K562 (cell line): ENCODE results near the gene KCP. TPM values are rescaled to one million over a fixed set of nuclear protein-coding genes. Genes with fewer than 3 reads are reported as not detected.

ENCODE experiments used
- ATF1 ChIP-seq, 2 experiments: fragments of 450-650 bp in 1 of 2; IDR thresholded peaks; 2 replicates each; pipeline ENCODE4 v1.6.1; 2016; ENCODE audit warnings: missing compliant biosample characterization in 1 of 2, missing genetic modification characterization in 1 of 2
- FOXA3 ChIP-seq, 2 experiments: fragments of 450-650 bp in 1 of 2; sonication (generic) in 1 of 2; formaldehyde crosslinking; IDR thresholded peaks in 1 of 2; conservative IDR thresholded peaks in 1 of 2; 2 replicates each; pipeline versions ENCODE4 v1.4.0 to v1.8.0; 2020 to 2022; ENCODE audit warnings: mild to moderate bottlenecking in 2 of 2, missing genetic modification reagents in 1 of 2
- HNRNPH1 ChIP-seq: fragments of 200-400 bp; formaldehyde crosslinking; optimal IDR thresholded peaks from 2 replicates; pipeline ENCODE3; 2017; ENCODE audit warnings: low read depth, mild to moderate bottlenecking, low read length, moderate library complexity
- KLF10 ChIP-seq: fragments of 250-450 bp; sonication (Bioruptor Pico); IDR thresholded peaks from 2 replicates; pipeline ENCODE4 v1.6.1; 2021; ENCODE audit warnings: matching md5 sums
- PHB ChIP-seq: fragments of 250-450 bp; sonication (Bioruptor Pico); IDR thresholded peaks from 2 replicates; pipeline ENCODE4 v1.5.0; 2021
- PHF21A ChIP-seq: fragments of 450-650 bp; IDR thresholded peaks from 2 replicates; pipeline ENCODE4 v1.6.1; 2017; ENCODE audit warnings: low read depth, borderline replicate concordance
- ZBTB11 ChIP-seq, 3 experiments: fragments of 200-800 bp in 1 of 3; fragments of 250-450 bp in 1 of 3; fragments of 450-650 bp in 1 of 3; sonication (Bioruptor Pico) in 1 of 3; sonication (Bioruptor generic) in 1 of 3; formaldehyde crosslinking in 1 of 3; IDR thresholded peaks; 2 replicates each; pipeline versions ENCODE4 v1.6.1 to v1.8.0; 2016 to 2022; ENCODE audit warnings: mild to moderate bottlenecking in 2 of 3, missing genetic modification characterization in 2 of 3, missing compliant biosample characterization in 1 of 3, moderate library complexity in 1 of 3
- ZBTB49 ChIP-seq: sonication (generic); formaldehyde crosslinking; IDR thresholded peaks from 2 replicates; pipeline ENCODE4 v1.8.0; 2022; ENCODE audit warnings: missing genetic modification reagents, mild to moderate bottlenecking, borderline replicate concordance
- ZBTB9 ChIP-seq: fragments of 450-650 bp; formaldehyde crosslinking; IDR thresholded peaks from 2 replicates; pipeline ENCODE4 v1.4.0; 2020; ENCODE audit warnings: mild to moderate bottlenecking, moderate library complexity
- ZNF146 ChIP-seq: IDR thresholded peaks from one replicate; pipeline ENCODE4 v1.6.1; 2018; ENCODE audit warnings: missing compliant biosample characterization; ENCODE audit not compliant: unreplicated experiment
- ZNF212 ChIP-seq: fragments of 450-650 bp; formaldehyde crosslinking; IDR thresholded peaks from 2 replicates; pipeline ENCODE4 v1.4.0; 2020; ENCODE audit warnings: mild to moderate bottlenecking
- ZNF263 ChIP-seq: sonication (generic); formaldehyde crosslinking; IDR thresholded peaks from 2 replicates; pipeline ENCODE4 v1.8.0; 2022; ENCODE audit warnings: mild to moderate bottlenecking, missing genetic modification reagents, borderline replicate concordance
- ZNF445 ChIP-seq: fragments of 250-450 bp; sonication (Bioruptor Pico); IDR thresholded peaks from 2 replicates; pipeline ENCODE4 v1.4.0; 2020; ENCODE audit warnings: low read depth, mild to moderate bottlenecking, moderate library complexity
- ZNF644 ChIP-seq: fragments of 200-800 bp; sonication (Bioruptor generic); IDR thresholded peaks from 2 replicates; pipeline ENCODE4 v1.6.1; 2016; ENCODE audit warnings: low read depth, missing genetic modification characterization, missing compliant biosample characterization
- ZNF696 ChIP-seq: fragments of 250-450 bp; sonication (Bioruptor Pico); conservative IDR thresholded peaks from 2 replicates; pipeline ENCODE4 v1.4.0; 2020; ENCODE audit warnings: mild to moderate bottlenecking, moderate library complexity
- polyA plus RNA-seq, 8 experiments: library from polyadenylated mRNA; depleted of rRNA in 4 of 8; stranded (reverse) in 5 of 8; unstranded in 3 of 8; fragments of >200 nt; fragmentation: Nextera tagmentation in 2 of 8; fragmentation: Illumina TruSeq in 1 of 8; extraction: Ambion mirVana in 2 of 8; extraction: Trizol in 1 of 8; gene quantifications; 2 replicates each; pipeline versions ENCODE4 v1.2.1 to v1.2.3, GENCODE V29; 2011 to 2014; ENCODE audit warnings: inconsistent platforms in 1 of 8, missing spikeins in 1 of 8
- total RNA-seq, 7 experiments: library from RNA; depleted of rRNA in 6 of 7; stranded (reverse); fragments of >200 nt in 6 of 7; fragmentation: Illumina TruSeq in 2 of 7; extraction: Trizol in 2 of 7; gene quantifications; 2 replicates each; pipeline versions ENCODE4 v1.2.1 to v1.2.3, GENCODE V29; 2011 to 2021; ENCODE audit warnings: low replicate concordance in 1 of 7
- TF ChIP-seq, protein P1 (sequence below): fragments of 450-650 bp; formaldehyde crosslinking; conservative IDR thresholded peaks from 2 replicates; pipeline ENCODE4 v1.4.0; 2022; ENCODE audit warnings: mild to moderate bottlenecking, missing genetic modification characterization

KCP gene
- total and polyA plus RNA-seq, 9 of the 15 experiments (the other 6 are each of a cell fraction or from before 2014, with no cell fraction given) = 0.06 to 0.17 (median 0.12) TPM; not detected in 3

DNA sequence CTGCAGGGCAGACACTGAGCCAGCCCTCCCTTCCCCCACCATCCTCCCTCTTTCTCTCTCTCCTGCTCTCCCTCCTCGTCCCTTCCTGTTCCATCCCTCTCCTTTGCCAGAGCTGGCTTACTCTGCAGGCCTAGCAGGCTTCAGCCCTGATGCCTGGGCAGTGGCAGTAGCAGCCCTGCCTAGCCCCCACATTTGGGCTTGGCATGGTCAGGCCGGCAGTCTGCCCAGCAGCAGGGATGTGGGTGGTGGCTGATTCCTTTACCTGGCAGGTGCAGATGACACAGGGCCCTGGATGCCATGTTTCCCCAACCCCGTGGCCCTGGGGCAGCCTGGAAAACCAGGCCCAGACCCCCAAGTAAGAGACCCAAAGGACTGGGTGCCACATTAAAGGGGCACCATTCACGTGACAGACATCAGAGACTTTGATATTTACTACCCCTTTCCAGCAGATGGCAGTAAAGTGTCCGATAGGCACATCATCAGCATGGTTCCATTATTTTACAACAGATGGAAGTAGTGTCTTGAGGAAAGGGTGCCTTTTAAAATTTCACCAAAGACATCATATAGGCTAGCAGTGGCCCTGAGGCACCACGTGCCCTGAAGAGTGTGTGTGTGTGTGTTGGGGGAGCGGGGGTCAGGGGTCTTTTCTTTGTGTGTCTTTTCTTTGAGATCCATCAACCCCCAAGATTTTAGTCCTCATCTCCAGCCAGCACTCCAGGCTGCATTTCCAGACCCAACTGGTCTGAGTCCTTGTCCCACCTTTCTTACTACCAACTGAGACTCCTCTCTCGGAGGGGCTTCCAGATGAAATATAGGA lies 5.9 kb downstream of the KCP start (continued):
- TF ChIP-seq ZNF212 (CRISPR knock-in tag) (no peak), ATF1 (CRISPR knock-in tag; IDR thresholded peaks at IDR 0.05) (no peak), ATF1 (tag; IDR thresholded peaks at IDR 0.05) (peak; percentile 44; the same call in 1 of the 2 replicates), ZBTB9 (CRISPR knock-in tag) (no peak), ZBTB49 (no peak), ZNF445 (CRISPR knock-in tag) (no peak), PHF21A (no peak), ZNF696 (CRISPR knock-in tag) (no peak), FOXA3 (CRISPR knock-in tag; conservative IDR thresholded peaks at IDR 0.05 in 1 of 2, IDR thresholded peaks at IDR 0.05 in 1 of 2) (no peak), ZBTB11 (CRISPR knock-in tag; IDR thresholded peaks at IDR 0.05) (no peak), ZNF146 (CRISPR knock-in tag) (no peak), PHB (no peak), ZNF263 (CRISPR knock-in tag) (peak; percentile 64; the same call in 1 of the 2 replicates), KLF10 (CRISPR knock-in tag) (no peak), ZNF644 (no peak), HNRNPH1 (no peak)
- TF ChIP-seq, protein P1, sequence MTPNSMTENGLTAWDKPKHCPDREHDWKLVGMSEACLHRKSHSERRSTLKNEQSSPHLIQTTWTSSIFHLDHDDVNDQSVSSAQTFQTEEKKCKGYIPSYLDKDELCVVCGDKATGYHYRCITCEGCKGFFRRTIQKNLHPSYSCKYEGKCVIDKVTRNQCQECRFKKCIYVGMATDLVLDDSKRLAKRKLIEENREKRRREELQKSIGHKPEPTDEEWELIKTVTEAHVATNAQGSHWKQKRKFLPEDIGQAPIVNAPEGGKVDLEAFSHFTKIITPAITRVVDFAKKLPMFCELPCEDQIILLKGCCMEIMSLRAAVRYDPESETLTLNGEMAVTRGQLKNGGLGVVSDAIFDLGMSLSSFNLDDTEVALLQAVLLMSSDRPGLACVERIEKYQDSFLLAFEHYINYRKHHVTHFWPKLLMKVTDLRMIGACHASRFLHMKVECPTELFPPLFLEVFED (CRISPR knock-in tag) = 0 out of 2 replicates have a peak, but pooled peaks have one; percentile 9
